ENCODE results near the gene TRAPPC2B. TPM values are rescaled to one million over a fixed set of nuclear protein-coding genes. Genes with fewer than 3 reads are reported as not detected.

The TRAPPC2B gene
- total RNA-seq, 1 experiment from 2014 or later, result 15.3 TPM

- TF ChIP-seq CTCF (conservative IDR thresholded peaks at IDR 0.05), result no peak
- TF ChIP-seq EZH2 (IDR thresholded peaks at IDR 0.05; ENCODE audit: low read depth), result no peak
- no peaks in the 10 kb centered on the region for H3K4me1 ChIP-seq (replicated peaks; ENCODE audit: insufficient read depth)
- H4K20me1 ChIP-seq (ENCODE audit: insufficient read depth), result no peaks in the 10 kb centered on the region
- no peaks in the 10 kb centered on the region for H3K79me2 ChIP-seq (ENCODE audit: low read depth)
- ChIA-PET POLR2A (ENCODE audit: unreplicated experiment) (no interaction called here), CTCF (no interaction called here)
- no peak overlapping the region for H3K4me2 ChIP-seq
- H3F3A ChIP-seq (ENCODE audit: insufficient read depth, low read depth), result no peaks in the 10 kb centered on the region
- H3K27ac ChIP-seq, result no peak overlapping the region
- intact Hi-C loops (cut with micrococcal nuclease; ENCODE audit: unreplicated experiment), result no loop called here
- H3K4me3 ChIP-seq, result no peak overlapping the region
- no peak for DNase-seq
- H3K27me3 ChIP-seq (ENCODE audit: insufficient read depth, low read depth), result no peaks in the 10 kb centered on the region
- H2AFZ ChIP-seq, result no peak overlapping the region
- no peaks in the 10 kb centered on the region for H3K9me2 ChIP-seq (ENCODE audit: insufficient read depth)
- peaks cover 36% of the 10 kb centered on the region for H3K36me3 ChIP-seq (ENCODE audit: low read depth)
- no TSS peak for BruUV-seq (replicated peaks)
- H3K9me3 ChIP-seq (ENCODE audit: insufficient read depth, low read depth), result peaks cover 11% of the 10 kb centered on the region
These were observed 35.5 kb downstream of the TRAPPC2B start for GRCh38 chr19:57398868-57399267.

- Histone ChIP-seq H3K27ac (no peak overlapping the region), H3F3A (ENCODE audit: insufficient read depth, low read depth) (no peaks in the 10 kb centered on the region), H3K4me1 (replicated peaks; ENCODE audit: insufficient read depth) (no peaks in the 10 kb centered on the region), H3K27me3 (ENCODE audit: insufficient read depth, low read depth) (no peaks in the 10 kb centered on the region), H4K20me1 (ENCODE audit: insufficient read depth) (no peaks in the 10 kb centered on the region), H3K9me3 (ENCODE audit: insufficient read depth, low read depth) (peaks cover 5% of the 10 kb centered on the region), H2AFZ (no peak overlapping the region), H3K36me3 (ENCODE audit: low read depth) (peaks cover 12% of the 10 kb centered on the region), H3K79me2 (ENCODE audit: low read depth) (no peaks in the 10 kb centered on the region), H3K4me3 (no peak overlapping the region), H3K4me2 (no peak overlapping the region), H3K9me2 (ENCODE audit: insufficient read depth) (no peaks in the 10 kb centered on the region)
- no peak for DNase-seq
- TF ChIP-seq CTCF (conservative IDR thresholded peaks at IDR 0.05) (no peak), EZH2 (IDR thresholded peaks at IDR 0.05; ENCODE audit: low read depth) (no peak)
- POLR2A ChIA-PET (ENCODE audit: unreplicated experiment), result no interaction called here
- intact Hi-C loops (cut with micrococcal nuclease; ENCODE audit: unreplicated experiment), result no loop called here
- no TSS peak for BruUV-seq (replicated peaks)
- CTCF ChIA-PET, result no interaction called here
These were observed 40.6 kb downstream of the TRAPPC2B start for GRCh38 chr19:57403737-57404563.

GRCh38 chr19:57406516-57407123 lies 43.3 kb downstream of the TRAPPC2B start:
- intact Hi-C loops (cut with micrococcal nuclease; ENCODE audit: unreplicated experiment), result loop anchor here (1.0 to 5.0 kb wide), 2 partner anchors 616 to 749 kb away; no protein-coding TSS in a partner anchor
- Histone ChIP-seq H3K79me2 (ENCODE audit: low read depth) (peaks cover 5% of the 10 kb centered on the region), H4K20me1 (ENCODE audit: insufficient read depth) (no peaks in the 10 kb centered on the region), H3K27ac (no peak overlapping the region), H3F3A (ENCODE audit: insufficient read depth, low read depth) (no peaks in the 10 kb centered on the region), H3K27me3 (ENCODE audit: insufficient read depth, low read depth) (no peaks in the 10 kb centered on the region), H3K9me3 (ENCODE audit: insufficient read depth, low read depth) (no peaks in the 10 kb centered on the region; the same call in 1 of the 2 replicates), H3K4me3 (no peak overlapping the region), H3K4me1 (replicated peaks; ENCODE audit: insufficient read depth) (0 out of 2 replicates have a peak, but pooled peaks cover 4% of the 10 kb centered on the region), H3K4me2 (no peak overlapping the region), H3K9me2 (ENCODE audit: insufficient read depth) (no peaks in the 10 kb centered on the region), H3K36me3 (ENCODE audit: low read depth) (no peaks in the 10 kb centered on the region), H2AFZ (no peak overlapping the region)
- CTCF ChIA-PET, result interaction anchor here (0.7 kb wide), 1 partner anchor 693 kb away, joined by 3 read pairs; no protein-coding TSS in a partner anchor
- DNase-seq, result peak; percentile 61 to 69
- TF ChIP-seq CTCF (conservative IDR thresholded peaks at IDR 0.05) (peak; percentile 88), EZH2 (IDR thresholded peaks at IDR 0.05; ENCODE audit: low read depth) (no peak)
- BruUV-seq (replicated peaks), result no TSS peak
- POLR2A ChIA-PET (ENCODE audit: unreplicated experiment), result interaction anchor here (0.7 kb wide), 2 partner anchors 20 to 117 kb away, joined by 3 read pairs; no protein-coding TSS in a partner anchor

Measured in PC-9 (cell line).